NCI-H524 (cell line): Measurements from ENCODE around the gene ESD.
"Not testable (repeated sequence)": the region's sequence is repeated elsewhere in the genome, so short reads cannot be mapped to it uniquely, and the experiment has no call there.

ENCODE experiments used
- DNase-seq, 2 experiments: peaks; one replicate each; lab custom pipeline; 2025; lab: John Stamatoyannopoulos, UW

Gene ESD

GRCh38 chr13:46795321-46795720 is 1.6 kb downstream of the ESD start:
- DNase-seq = peak in 1 of 2 experiments; percentile 19

DNA sequence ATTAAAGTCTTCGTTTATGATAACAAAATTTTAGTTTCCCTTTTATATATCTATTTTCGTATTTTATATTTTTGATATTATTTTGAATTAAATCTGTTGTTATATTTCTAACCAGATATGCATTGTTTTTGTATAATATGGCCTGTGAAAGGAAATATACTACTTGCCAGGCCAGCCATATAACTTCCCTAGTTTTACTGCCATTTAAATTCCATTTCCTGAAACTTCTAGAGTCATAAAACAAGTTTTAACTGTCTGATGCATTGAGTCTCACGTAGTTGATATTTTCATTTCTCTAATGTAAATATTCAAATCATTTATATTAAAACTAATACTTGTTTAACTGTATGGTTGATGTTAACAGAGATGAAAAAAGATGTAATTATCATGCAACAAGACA is 13.5 kb downstream of the ESD start:
- no peak for DNase-seq

DNA sequence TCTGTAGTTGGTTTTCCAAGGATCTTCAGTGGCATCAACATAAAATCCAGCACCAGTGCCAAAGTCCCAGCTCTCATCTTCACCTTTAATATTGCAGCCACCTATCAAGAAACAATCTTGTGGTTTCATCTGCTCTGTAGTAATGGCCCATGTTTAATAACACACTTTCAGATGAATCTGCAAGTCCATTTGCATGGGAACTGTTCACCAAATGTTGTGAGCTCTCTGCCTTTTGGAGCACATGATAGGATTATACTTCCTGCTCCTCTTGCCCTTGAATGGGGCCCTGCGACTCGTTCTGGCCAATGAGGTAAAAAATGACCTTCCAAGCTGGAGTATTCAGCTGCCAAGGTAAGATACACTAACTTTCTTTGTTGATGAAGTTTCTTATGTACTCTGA is 14.3 kb downstream of the ESD start:
- DNase-seq = no peak

GRCh38 chr13:46782066-46782465 is 14.9 kb downstream of the ESD start:
- DNase-seq = no peak

DNA sequence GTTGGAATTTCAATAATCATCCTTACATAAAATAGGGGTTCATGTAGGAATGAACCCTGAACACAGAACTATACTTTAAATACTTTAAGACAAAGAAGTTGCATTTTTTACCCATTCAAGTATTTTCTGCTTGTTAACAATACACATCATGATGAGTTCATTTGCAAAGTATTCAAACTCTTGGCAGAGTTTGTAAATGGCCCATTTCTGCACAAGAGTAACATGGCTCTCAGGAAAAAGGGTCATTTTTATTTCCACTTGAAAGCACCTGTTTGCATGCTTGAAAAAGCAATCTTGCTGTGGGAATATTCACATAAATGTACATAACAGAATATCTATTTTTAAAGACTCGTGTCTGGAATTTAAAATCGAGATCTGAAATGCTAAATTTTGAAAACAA is 18.1 kb downstream of the ESD start:
- no peak for DNase-seq

- no peak for DNase-seq
Observed at GRCh38 chr13:46778095-46778494, 18.9 kb downstream of the ESD start.

DNA sequence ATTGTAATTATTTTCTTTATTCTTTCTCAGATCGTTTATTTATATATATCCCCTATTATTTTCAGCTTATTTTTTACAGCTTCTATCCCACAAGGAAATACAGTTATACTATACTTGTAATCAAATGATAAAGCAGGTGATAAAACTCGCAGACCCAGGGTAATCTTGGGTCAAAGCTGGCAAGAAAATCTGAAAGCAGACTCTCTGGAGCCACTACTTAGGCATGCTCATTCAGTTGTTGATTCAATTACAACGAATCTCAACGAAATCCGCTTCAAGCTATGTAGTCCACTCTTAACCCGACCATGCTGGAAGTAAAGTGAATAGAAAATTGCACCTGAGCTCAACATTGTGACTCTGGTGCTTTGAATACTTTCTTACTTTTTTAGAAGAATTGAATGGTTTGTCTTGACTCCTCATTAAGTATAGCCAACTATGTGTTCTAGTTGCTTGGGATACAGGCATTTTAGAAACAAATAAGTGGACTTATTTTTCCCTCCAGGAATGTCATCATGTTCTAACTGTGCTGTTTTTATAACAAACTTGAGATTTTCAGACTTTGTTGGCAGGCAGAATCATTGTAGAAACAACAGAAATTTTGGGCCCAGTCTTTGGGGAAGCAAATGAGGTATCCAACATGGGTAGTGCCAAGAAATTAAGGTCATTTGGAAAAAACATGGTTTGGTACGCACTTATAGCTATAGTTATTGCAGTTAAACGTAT is 21.4 kb downstream of the ESD start:
- DNase-seq = no peak

DNA sequence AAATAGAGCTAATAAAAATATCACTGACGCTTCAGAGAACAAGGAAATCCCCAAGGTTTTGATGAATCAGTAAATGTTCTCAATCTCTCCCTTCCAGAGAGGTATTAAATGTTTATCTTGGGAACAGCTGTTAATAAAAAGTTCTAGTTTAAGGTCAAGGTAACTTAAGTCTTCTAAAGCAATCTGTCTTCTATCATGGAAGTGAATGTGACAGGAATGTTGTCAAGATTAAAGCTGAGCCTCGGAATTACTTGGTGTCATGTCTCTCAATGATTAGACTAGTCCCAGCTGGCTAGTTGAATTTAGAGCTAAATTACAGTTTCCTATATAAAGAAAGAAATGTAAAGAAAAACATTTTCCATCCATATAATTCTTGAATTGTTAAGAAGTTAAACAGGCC is 23.4 kb downstream of the ESD start:
- no peak for DNase-seq

- no peak for DNase-seq
Observed at GRCh38 chr13:46771693-46772092, 25.3 kb downstream of the ESD start.

GRCh38 chr13:46769925-46770324 is 27.0 kb downstream of the ESD start:
- DNase-seq = not testable (repeated sequence)

DNA sequence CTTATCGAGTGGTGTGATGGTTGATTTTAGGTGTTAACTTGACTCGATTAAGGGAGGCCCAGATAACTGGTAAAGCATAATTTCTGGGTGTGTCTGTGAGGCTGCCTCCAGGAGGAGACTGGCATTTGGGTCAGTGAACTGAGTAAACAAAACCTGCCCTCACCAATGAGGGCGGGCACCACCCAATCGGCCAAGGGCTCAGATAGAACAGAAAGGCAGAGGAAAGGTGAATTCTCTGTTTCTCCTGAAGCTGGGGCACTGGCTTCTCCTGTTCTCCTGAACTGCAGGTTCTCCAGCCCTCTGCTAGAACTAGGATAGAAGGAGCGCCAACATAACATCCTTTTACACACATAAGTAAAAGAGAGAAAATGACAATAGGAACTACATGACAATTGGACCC is 35.1 kb downstream of the ESD start:
- DNase-seq = no peak

DNA sequence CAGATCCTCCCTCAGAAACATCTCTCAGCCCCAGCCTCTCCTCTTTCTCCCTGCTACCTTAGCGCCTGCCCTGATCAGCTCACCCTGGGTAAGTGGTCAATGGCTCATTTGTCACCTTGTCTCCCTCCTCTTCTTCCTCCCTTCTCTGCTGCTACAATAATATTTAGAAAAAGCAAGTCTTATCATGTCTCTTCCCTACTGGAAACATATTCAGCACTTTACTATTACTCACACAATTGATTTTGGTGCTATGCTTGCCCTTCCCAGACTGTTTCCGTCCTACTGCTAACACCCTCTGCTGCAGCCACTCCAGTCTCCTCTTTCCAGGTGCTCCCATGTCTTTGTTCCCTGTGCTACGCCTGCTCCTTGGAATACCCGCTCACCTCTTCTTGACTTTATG is 35.8 kb downstream of the ESD start:
- DNase-seq = no peak

DNA sequence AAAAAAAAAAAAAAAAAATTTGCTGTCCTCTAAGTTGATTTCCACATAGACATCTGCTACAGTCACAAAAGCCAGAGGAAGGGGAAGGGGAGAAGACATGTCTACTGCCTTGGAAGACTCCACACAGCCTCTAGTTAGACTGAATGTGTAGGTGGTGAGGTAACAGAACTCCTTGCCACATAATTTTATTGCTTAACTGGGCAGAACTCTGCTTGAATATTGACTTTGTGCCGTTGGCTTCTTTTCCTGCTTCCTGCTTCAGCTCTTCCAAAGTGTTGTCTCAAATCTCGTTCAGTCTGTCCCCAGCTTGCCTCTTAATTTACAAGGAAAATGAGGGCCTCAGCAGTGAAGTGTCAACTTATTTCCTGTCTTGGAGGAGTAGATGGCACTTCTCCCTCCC is 37.1 kb downstream of the ESD start:
- DNase-seq = no peak

DNA sequence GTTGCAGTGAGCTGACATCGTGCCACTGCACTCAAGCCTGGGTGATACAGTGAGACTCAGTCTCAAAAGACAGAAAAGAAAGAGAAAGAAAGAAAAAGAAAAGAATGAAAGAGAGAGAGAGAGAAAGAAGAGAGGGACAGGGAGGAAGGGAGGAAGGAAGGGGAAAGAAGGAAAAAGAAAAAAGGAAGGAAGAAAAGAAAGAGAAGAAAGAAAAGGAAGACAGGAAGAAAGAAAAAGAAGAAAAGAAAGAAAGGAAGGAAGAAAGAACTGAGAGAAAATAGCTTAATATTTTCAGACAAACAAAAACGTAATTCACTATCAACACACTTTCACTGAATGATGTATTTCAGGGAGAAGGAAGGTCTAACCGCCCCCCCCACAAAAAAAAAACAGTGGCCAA is 39.3 kb downstream of the ESD start:
- DNase-seq = no peak

DNA sequence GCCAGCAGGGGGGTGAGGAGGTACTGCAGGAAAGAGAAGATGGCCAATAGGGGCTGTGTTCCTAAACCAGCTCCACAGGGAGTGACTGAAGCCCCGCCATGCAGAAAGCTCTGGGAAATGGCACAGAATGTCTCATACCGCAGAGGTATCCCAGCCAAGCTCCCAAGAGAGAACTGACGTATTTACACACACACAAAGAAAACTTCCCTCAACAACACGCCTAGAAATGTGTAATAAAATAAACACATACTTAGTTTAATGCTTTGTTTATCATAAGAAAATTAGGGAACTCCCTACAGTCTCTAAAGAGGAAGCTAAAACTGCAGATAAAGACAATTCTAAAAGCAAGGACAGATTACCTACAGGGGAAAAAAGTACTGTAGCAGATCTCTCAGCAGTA is 40.0 kb downstream of the ESD start:
- no peak for DNase-seq

DNA sequence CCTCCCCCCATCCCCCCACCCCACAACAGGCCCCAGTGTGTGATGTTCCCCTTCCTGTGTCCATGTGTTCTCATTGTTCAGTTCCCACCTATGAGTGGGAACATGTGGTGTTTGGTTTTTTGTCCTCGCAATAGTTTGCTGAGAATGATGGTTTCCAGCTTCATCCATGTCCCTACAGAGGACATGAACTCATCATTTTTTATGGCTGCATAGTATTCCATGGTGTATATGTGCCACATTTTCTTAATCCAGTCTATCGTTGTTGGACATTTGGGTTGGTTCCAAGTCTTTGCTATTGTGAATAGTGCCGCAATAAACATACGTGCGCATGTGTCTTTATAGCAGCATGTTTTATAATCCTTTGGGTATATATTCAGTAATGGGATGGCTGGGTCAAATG is 41.5 kb downstream of the ESD start:
- DNase-seq = not testable (repeated sequence)

- no peak for DNase-seq
Observed at GRCh38 chr13:46754812-46755211, 42.1 kb downstream of the ESD start.

DNA sequence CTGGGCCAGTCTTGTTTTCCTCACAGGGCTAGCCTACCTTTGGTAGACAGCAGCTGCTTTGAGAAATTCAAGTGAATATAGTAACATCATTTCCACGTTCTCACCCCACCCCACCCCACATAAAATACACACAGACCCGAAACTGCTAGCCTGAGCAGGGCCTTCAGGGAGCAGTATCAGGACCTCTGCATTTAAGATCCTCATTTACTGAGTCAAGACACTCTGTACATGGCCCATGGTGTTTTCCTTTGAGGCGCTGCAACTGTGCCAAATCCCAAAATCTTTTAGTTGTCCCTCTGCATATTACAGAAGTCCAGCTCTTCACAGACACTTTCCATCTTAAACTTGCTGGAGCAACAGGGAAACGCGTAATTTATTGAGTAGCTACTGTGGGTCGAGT is 43.0 kb downstream of the ESD start:
- DNase-seq = no peak

DNA sequence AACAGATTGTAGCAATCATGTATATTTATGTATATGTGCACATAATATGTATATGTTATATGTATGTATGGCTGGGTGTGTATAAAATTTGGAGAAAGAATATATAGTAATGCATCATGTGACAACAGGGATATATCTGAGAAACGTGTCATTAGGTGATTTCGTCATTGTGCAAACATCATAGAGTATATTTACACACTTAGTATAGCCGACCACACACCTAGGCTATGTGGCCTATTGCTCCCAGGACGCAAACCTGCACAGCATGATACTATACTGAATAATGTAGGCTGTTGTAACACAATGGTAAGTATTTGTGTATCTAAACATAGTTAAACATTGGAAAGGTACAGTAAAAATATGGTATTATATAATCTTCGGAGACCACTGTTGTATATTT is 43.8 kb downstream of the ESD start:
- DNase-seq = no peak

DNA sequence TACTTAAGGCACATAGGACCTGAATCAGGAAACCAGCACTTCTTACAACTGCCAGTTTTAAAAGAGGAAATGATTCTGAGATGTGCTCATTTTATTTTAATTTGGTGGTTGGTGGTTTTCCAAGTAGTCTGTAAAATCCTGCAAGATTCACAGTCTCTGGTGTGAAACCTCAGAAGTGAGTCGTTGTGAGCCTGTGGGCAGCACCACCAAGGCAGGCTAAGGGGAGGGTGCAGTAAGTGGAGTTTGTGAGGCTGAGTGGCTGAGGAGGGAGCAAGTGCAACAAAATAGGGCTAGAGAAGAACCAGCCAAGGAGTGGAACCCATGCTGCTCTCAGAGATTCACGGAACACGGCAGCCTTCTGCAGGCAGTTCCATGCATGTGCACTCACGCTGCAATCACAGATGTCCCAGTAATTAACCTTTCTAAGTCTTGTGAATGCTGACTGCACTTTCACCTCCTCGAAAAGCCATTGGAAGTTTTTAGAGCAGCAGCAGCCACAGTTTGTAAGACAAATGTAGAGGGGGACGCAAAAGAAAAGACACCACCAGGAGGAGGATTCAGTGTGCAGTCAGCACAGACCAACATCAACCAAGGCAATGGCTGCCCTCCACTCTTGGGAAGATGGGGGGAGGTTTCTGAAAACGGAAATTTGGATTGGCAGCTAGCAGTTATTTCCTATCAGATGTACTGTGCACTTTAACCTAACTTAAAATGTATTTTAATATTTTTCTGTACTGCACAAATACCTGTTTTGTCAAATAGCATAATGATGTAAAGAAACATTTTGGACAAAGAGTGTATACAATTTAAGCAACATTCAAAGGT is 44.9 kb downstream of the ESD start:
- peak in 1 of 2 experiments; percentile 31 for DNase-seq

DNA sequence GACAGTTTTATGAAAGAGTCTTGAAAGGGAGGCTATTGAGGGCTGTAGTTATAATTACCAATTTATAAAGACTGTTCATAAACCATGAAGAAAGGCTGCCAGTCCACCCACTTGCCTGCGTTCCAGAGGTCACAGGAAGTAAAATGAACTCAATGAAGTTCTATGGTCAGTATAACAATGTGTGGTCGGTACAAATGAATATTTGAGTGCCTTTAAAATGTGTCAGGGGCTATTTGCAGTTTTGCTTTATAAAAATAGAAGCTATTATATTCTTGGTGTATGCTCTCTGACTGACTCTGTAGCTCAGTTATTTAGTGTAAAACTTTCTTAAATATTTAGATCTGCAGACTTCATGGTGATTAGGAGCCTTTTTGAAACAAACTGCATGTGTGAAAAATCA is 47.0 kb downstream of the ESD start:
- DNase-seq = no peak

- DNase-seq = peak in 1 of 2 experiments; percentile 55
Observed at GRCh38 chr13:46748300-46748699, 48.7 kb downstream of the ESD start.

DNA sequence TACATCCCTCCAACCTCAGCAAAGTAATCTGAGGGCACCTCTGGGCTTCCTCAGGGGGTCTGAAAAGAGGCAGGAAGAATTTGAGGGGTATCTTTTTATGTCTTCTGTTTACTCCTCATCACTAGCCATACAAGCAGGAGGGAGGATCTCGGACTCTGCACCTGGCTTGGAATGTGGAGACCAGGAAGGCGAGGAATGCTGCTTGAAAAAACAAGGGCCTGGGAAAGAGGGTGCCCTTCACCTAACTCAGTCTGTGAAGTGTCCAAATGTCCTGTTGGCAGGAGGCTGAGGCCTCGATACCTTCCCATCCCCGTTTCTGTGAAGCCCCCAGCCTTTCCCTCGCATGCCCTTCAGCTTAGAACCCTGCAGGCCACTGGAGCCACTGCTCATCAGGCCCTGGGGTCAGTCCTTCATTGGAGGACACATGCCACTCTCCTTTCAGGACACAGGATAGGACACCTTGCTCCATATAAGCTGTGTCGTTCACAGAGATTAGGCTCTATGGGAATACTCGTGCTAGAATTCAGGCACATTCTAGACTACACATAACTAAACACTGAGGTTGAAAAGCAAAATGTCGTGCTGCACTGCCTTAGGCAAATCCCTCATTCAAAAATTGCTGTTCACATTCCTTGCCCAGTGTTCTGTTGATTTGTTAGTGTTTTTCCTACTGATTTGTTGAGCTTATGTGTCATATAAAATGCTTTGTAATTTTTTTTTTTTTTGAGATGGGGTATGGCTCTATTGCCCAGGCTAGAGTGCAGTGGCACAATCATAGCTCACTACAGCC is 49.7 kb downstream of the ESD start:
- no peak for DNase-seq
